Coronary artery (tissue), 2 donors: Measurements from ENCODE around the gene EFHD2.

Experiments
- DNase-seq: peaks from one replicate; pipeline ENCODE4 v3.0.0-alpha.2; 2017; ENCODE audit warnings: low spot score
- H3K27ac ChIP-seq, 2 donors: fragments of 200-600 bp; sonication (generic); one replicate each; pipeline ENCODE4 v1.5.1; 2016 to 2019
- H3K4me3 ChIP-seq: fragments of 200-600 bp; sonication (generic); 2 replicates; pipeline ENCODE4 v1.5.1; 2016; ENCODE audit warnings: mild to moderate bottlenecking, moderate library complexity
- CTCF ChIP-seq: fragments of 200-600 bp; sonication (generic); IDR thresholded peaks from one replicate; pipeline ENCODE4 v1.5.1; 2019; ENCODE audit warnings: antibody characterized with exemption

EFHD2 gene

GRCh38 chr1:15448877-15449462, 39.3 kb downstream of the EFHD2 start:
- DNase-seq: no peak
- H3K4me3 ChIP-seq: no peak overlapping the region
- H3K27ac ChIP-seq: no peak overlapping the region
- no peak for TF ChIP-seq CTCF

- Histone ChIP-seq H3K27ac (no peak overlapping the region), H3K4me3 (no peak overlapping the region)
- TF ChIP-seq CTCF: no peak
- DNase-seq: no peak
These were observed 39.9 kb downstream of the EFHD2 start for GRCh38 chr1:15449567-15449966.

- no peak for DNase-seq
- no peak for TF ChIP-seq CTCF
- Histone ChIP-seq H3K27ac (no peak overlapping the region), H3K4me3 (no peak overlapping the region)
These were observed 41.5 kb downstream of the EFHD2 start for GRCh38 chr1:15451014-15451722.

- Histone ChIP-seq H3K4me3 (no peak overlapping the region), H3K27ac (no peak overlapping the region)
- no peak for TF ChIP-seq CTCF
- no peak for DNase-seq
These were observed 42.5 kb downstream of the EFHD2 start for GRCh38 chr1:15452216-15452615.

GRCh38 chr1:15452866-15453571, 43.3 kb downstream of the EFHD2 start:
- DNase-seq: no peak
- H3K27ac ChIP-seq: no peak overlapping the region

DNA sequence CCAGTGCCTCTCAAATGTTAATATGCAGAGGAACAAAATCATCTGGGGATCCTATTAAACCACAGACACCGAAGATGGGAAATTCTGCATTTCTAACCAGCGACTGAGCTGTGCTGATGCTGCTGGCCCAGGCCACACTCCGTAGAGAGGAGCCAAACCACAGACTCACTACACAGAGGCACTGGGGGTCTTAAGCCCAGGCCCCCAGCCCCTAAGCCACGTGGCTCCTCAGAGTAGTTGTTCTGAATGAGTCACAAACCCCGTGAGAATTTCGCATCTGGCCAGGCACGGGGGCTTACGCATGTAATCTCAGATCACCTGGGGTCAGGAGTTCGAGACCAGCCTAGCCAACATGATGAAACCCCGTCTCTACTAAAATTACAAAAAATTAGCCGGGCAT, 44.0 kb downstream of the EFHD2 start:
- no peak overlapping the region for H3K27ac ChIP-seq
- no peak overlapping the region for H3K4me3 ChIP-seq
- no peak for DNase-seq
- TF ChIP-seq CTCF: no peak

More at GRCh38 chr1:15452866-15453571, 43.3 kb downstream of the EFHD2 start:
- no peak overlapping the region for H3K4me3 ChIP-seq
- TF ChIP-seq CTCF: no peak

DNA sequence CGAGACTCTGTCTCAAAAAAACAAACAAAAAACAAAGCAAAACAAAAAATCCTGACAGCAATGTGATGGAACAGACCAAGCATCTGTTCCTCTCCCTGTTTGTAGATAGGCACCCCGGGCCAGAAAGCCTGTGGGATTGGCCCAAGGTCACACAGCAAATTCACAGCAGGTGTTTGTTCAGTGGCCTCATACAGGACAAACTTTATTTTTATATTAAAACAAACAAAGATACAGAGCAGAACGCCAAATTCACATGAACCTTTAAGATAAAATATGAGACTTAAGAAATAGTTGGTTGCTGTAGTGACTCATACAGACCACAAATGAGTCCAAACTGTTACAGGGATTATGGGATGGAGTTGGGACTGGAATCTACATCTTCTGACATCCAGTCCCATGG, 44.6 kb downstream of the EFHD2 start:
- no peak for TF ChIP-seq CTCF
- no peak for DNase-seq
- no peak overlapping the region for H3K4me3 ChIP-seq
- no peak overlapping the region for H3K27ac ChIP-seq
